ENCODE data around the gene ANTXR2. TPM values are rescaled to one million over a fixed set of nuclear protein-coding genes. Genes with fewer than 3 reads are reported as not detected.

The ANTXR2 gene
- total and polyA plus RNA-seq, 4 donors: 35.3 to 74.6 (median 41.2) TPM

GRCh38 chr4:80082693-80083092 is 9.7 kb upstream of the ANTXR2 start:
- Histone ChIP-seq H3K27me3 (ENCODE audit: control insufficient read depth, insufficient read depth, low read length) (no peaks in the 10 kb centered on the region), H3K36me3 (ENCODE audit: control insufficient read depth, insufficient read depth, low read length) (no peaks in the 10 kb centered on the region), H3K9me3 (ENCODE audit: control insufficient read depth, insufficient read depth, low read length) (no peaks in the 10 kb centered on the region), H3K4me1 (ENCODE audit: control insufficient read depth, insufficient read depth, low read length) (no peaks in the 10 kb centered on the region), H3K27ac (ENCODE audit: low read depth, low read length) (no peak overlapping the region), H3K4me3 (ENCODE audit: low read depth, low read length) (no peak overlapping the region)
- no peak for DNase-seq (ENCODE audit: low read depth in 4 of 6, low spot score in 6 of 6)
- no CpG with 5 or more reads among the region's 2 CpGs for WGBS (ENCODE audit: insufficient coverage)

- DNase-seq (ENCODE audit: low read depth in 4 of 6, low spot score in 6 of 6): no peak
- no peaks in the 10 kb centered on the region for H3K36me3 ChIP-seq (ENCODE audit: control insufficient read depth, insufficient read depth, low read length)
- no peaks in the 10 kb centered on the region for H3K27me3 ChIP-seq (ENCODE audit: control insufficient read depth, insufficient read depth, low read length)
- 87% methylated on average over 4 of the region's 4 CpGs for WGBS (ENCODE audit: insufficient coverage)
- H3K27ac ChIP-seq (ENCODE audit: low read depth, low read length): no peak overlapping the region
- H3K4me1 ChIP-seq (ENCODE audit: control insufficient read depth, insufficient read depth, low read length): no peaks in the 10 kb centered on the region
- H3K9me3 ChIP-seq (ENCODE audit: control insufficient read depth, insufficient read depth, low read length): no peaks in the 10 kb centered on the region
- no peak overlapping the region for H3K4me3 ChIP-seq (ENCODE audit: low read depth, low read length)
Observed at GRCh38 chr4:80081566-80081965, 8.5 kb upstream of the ANTXR2 start.

GRCh38 chr4:80079255-80079923 is 6.4 kb upstream of the ANTXR2 start:
- H3K4me1 ChIP-seq (ENCODE audit: control insufficient read depth, insufficient read depth, low read length): no peaks in the 10 kb centered on the region
- 94% methylated on average over 12 of the region's 15 CpGs for WGBS (ENCODE audit: insufficient coverage)
- H3K36me3 ChIP-seq (ENCODE audit: control insufficient read depth, insufficient read depth, low read length): no peaks in the 10 kb centered on the region

GRCh38 chr4:80078346-80079092 is 5.5 kb upstream of the ANTXR2 start:
- DNase-seq (ENCODE audit: low read depth in 4 of 6, low spot score in 6 of 6): no peak
- Histone ChIP-seq H3K36me3 (ENCODE audit: control insufficient read depth, insufficient read depth, low read length) (no peaks in the 10 kb centered on the region), H3K27me3 (ENCODE audit: control insufficient read depth, insufficient read depth, low read length) (no peaks in the 10 kb centered on the region), H3K4me1 (ENCODE audit: control insufficient read depth, insufficient read depth, low read length) (peaks cover 3% of the 10 kb centered on the region), H3K27ac (ENCODE audit: low read depth, low read length) (no peak overlapping the region), H3K9me3 (ENCODE audit: control insufficient read depth, insufficient read depth, low read length) (no peaks in the 10 kb centered on the region), H3K4me3 (ENCODE audit: low read depth, low read length) (no peak overlapping the region)
- 93% methylated on average over 3 of the region's 3 CpGs for WGBS (ENCODE audit: insufficient coverage)

More at GRCh38 chr4:80079255-80079923, 6.4 kb upstream of the ANTXR2 start:
- no peaks in the 10 kb centered on the region for H3K27me3 ChIP-seq (ENCODE audit: control insufficient read depth, insufficient read depth, low read length)
- H3K4me3 ChIP-seq (ENCODE audit: low read depth, low read length): no peak overlapping the region
- H3K9me3 ChIP-seq (ENCODE audit: control insufficient read depth, insufficient read depth, low read length): no peaks in the 10 kb centered on the region
- DNase-seq (ENCODE audit: low read depth in 4 of 6, low spot score in 6 of 6): no peak
- H3K27ac ChIP-seq (ENCODE audit: low read depth, low read length): no peak overlapping the region

- peaks cover 11% of the 10 kb centered on the region for H3K4me1 ChIP-seq (ENCODE audit: control insufficient read depth, insufficient read depth, low read length)
- H3K4me3 ChIP-seq (ENCODE audit: low read depth, low read length): no peak overlapping the region
- DNase-seq (ENCODE audit: low read depth in 4 of 6, low spot score in 6 of 6): no peak
- H3K36me3 ChIP-seq (ENCODE audit: control insufficient read depth, insufficient read depth, low read length): no peaks in the 10 kb centered on the region
- WGBS (ENCODE audit: insufficient coverage): no CpG with 5 or more reads among the region's 5 CpGs
- H3K9me3 ChIP-seq (ENCODE audit: control insufficient read depth, insufficient read depth, low read length): no peaks in the 10 kb centered on the region
- H3K27me3 ChIP-seq (ENCODE audit: control insufficient read depth, insufficient read depth, low read length): no peaks in the 10 kb centered on the region
- no peak overlapping the region for H3K27ac ChIP-seq (ENCODE audit: low read depth, low read length)
Observed at GRCh38 chr4:80077639-80078038, 4.6 kb upstream of the ANTXR2 start.

- no peaks in the 10 kb centered on the region for H3K36me3 ChIP-seq (ENCODE audit: control insufficient read depth, insufficient read depth, low read length)
- H3K9me3 ChIP-seq (ENCODE audit: control insufficient read depth, insufficient read depth, low read length): no peaks in the 10 kb centered on the region
- no peak overlapping the region for H3K4me3 ChIP-seq (ENCODE audit: low read depth, low read length)
- no peak overlapping the region for H3K27ac ChIP-seq (ENCODE audit: low read depth, low read length)
- no peak for DNase-seq (ENCODE audit: low read depth in 4 of 6, low spot score in 6 of 6)
- H3K4me1 ChIP-seq (ENCODE audit: control insufficient read depth, insufficient read depth, low read length): peaks cover 19% of the 10 kb centered on the region
- no peaks in the 10 kb centered on the region for H3K27me3 ChIP-seq (ENCODE audit: control insufficient read depth, insufficient read depth, low read length)
Observed at GRCh38 chr4:80076681-80077080, 3.7 kb upstream of the ANTXR2 start.

GRCh38 chr4:80075995-80076675 is 3.1 kb upstream of the ANTXR2 start:
- no peaks in the 10 kb centered on the region for H3K27me3 ChIP-seq (ENCODE audit: control insufficient read depth, insufficient read depth, low read length)
- H3K4me1 ChIP-seq (ENCODE audit: control insufficient read depth, insufficient read depth, low read length): peaks cover 19% of the 10 kb centered on the region
- H3K36me3 ChIP-seq (ENCODE audit: control insufficient read depth, insufficient read depth, low read length): no peaks in the 10 kb centered on the region
- DNase-seq (ENCODE audit: low read depth in 4 of 6, low spot score in 6 of 6): no peak
- no peak overlapping the region for H3K27ac ChIP-seq (ENCODE audit: low read depth, low read length)
- H3K4me3 ChIP-seq (ENCODE audit: low read depth, low read length): no peak overlapping the region
- H3K9me3 ChIP-seq (ENCODE audit: control insufficient read depth, insufficient read depth, low read length): no peaks in the 10 kb centered on the region

GRCh38 chr4:80074651-80075050 is 1.6 kb upstream of the ANTXR2 start:
- Histone ChIP-seq H3K27ac (ENCODE audit: low read depth, low read length) (no peak overlapping the region), H3K4me1 (ENCODE audit: control insufficient read depth, insufficient read depth, low read length) (peaks cover 19% of the 10 kb centered on the region)
- DNase-seq (ENCODE audit: low read depth in 4 of 6, low spot score in 6 of 6): no peak

GRCh38 chr4:80074069-80074468 is 1.0 kb upstream of the ANTXR2 start:
- peaks cover 19% of the 10 kb centered on the region for H3K4me1 ChIP-seq (ENCODE audit: control insufficient read depth, insufficient read depth, low read length)
- H3K9me3 ChIP-seq (ENCODE audit: control insufficient read depth, insufficient read depth, low read length): no peaks in the 10 kb centered on the region
- H3K4me3 ChIP-seq (ENCODE audit: low read depth, low read length): no peak overlapping the region
- DNase-seq (ENCODE audit: low read depth in 4 of 6, low spot score in 6 of 6): no peak
- no peak overlapping the region for H3K27ac ChIP-seq (ENCODE audit: low read depth, low read length)
- no peaks in the 10 kb centered on the region for H3K36me3 ChIP-seq (ENCODE audit: control insufficient read depth, insufficient read depth, low read length)
- H3K27me3 ChIP-seq (ENCODE audit: control insufficient read depth, insufficient read depth, low read length): no peaks in the 10 kb centered on the region

More at GRCh38 chr4:80074651-80075050, 1.6 kb upstream of the ANTXR2 start:
- Histone ChIP-seq H3K4me3 (ENCODE audit: low read depth, low read length) (no peak overlapping the region), H3K36me3 (ENCODE audit: control insufficient read depth, insufficient read depth, low read length) (no peaks in the 10 kb centered on the region), H3K9me3 (ENCODE audit: control insufficient read depth, insufficient read depth, low read length) (no peaks in the 10 kb centered on the region), H3K27me3 (ENCODE audit: control insufficient read depth, insufficient read depth, low read length) (no peaks in the 10 kb centered on the region)

Measured in spinal cord (tissue), 10 donors.